ENCODE data around the gene PITRM1. TPM values are rescaled to one million over a fixed set of nuclear protein-coding genes. Genes with fewer than 3 reads are reported as not detected.
"Not testable (repeated sequence)": the region's sequence is repeated elsewhere in the genome, so short reads cannot be mapped to it uniquely, and the experiment has no call there.

PITRM1 gene
- 26.9 TPM for polyA plus RNA-seq (2013, experiment 1 of 2)
- polyA plus RNA-seq (2013, experiment 2 of 2), result 26.6 TPM

GRCh38 chr10:3172446-3173170 lies at the start of gene PITRM1:
PITRM1 (minus strand) TSS chr10:3172782; CDS start chr10:3172772, 10 bp downstream.
- Histone ChIP-seq H3K27me3 (ENCODE audit: insufficient read depth, low read length) (no peaks in the 10 kb centered on the region), H3K4me1 (ENCODE audit: insufficient read depth, low read length) (0 out of 2 replicates have a peak, but pooled peaks cover 4% of the 10 kb centered on the region), H3K27ac (ENCODE audit: low read depth, low read length) (peak within 1 kb of the TSS; percentile 19; the same call in 1 of the 2 replicates), H3K9me3 (ENCODE audit: insufficient read depth, low read depth, low read length) (no peaks in the 10 kb centered on the region), H3K4me3 (ENCODE audit: low read length) (peak within 1 kb of the TSS; percentile 92), H3K9ac (ENCODE audit: low read depth, low read length) (peak within 1 kb of the TSS; percentile 64), H3K36me3 (ENCODE audit: insufficient read depth, low read length) (peaks cover 22% of the 10 kb centered on the region)
- WGBS, result under 1% methylated on average over 73 of the region's 73 CpGs

- Histone ChIP-seq H3K9me3 (ENCODE audit: insufficient read depth, low read depth, low read length) (no peaks in the 10 kb centered on the region), H3K4me1 (ENCODE audit: insufficient read depth, low read length) (no peaks in the 10 kb centered on the region), H3K9ac (ENCODE audit: low read depth, low read length) (no peak overlapping the region), H3K27ac (ENCODE audit: low read depth, low read length) (no peak overlapping the region), H3K36me3 (ENCODE audit: insufficient read depth, low read length) (no peaks in the 10 kb centered on the region), H3K4me3 (ENCODE audit: low read length) (no peak overlapping the region), H3K27me3 (ENCODE audit: insufficient read depth, low read length) (no peaks in the 10 kb centered on the region)
- 82% methylated on average over 10 of the region's 10 CpGs for WGBS
These were observed 49.5 kb upstream of the PITRM1 start for GRCh38 chr10:3222068-3222467.

GRCh38 chr10:3221601-3222000 lies 49.0 kb upstream of the PITRM1 start:
- H3K4me1 ChIP-seq (ENCODE audit: insufficient read depth, low read length); H3K27me3 ChIP-seq (ENCODE audit: insufficient read depth, low read length); H3K4me3 ChIP-seq (ENCODE audit: low read length); H3K9ac ChIP-seq (ENCODE audit: low read depth, low read length); H3K27ac ChIP-seq (ENCODE audit: low read depth, low read length); H3K9me3 ChIP-seq (ENCODE audit: insufficient read depth, low read depth, low read length); H3K36me3 ChIP-seq (ENCODE audit: insufficient read depth, low read length): not testable (repeated sequence)
- no CpG with 5 or more reads among the region's 2 CpGs for WGBS

- no peak overlapping the region for H3K4me3 ChIP-seq (ENCODE audit: low read length)
- H3K27ac ChIP-seq (ENCODE audit: low read depth, low read length), result no peak overlapping the region
- no peaks in the 10 kb centered on the region for H3K27me3 ChIP-seq (ENCODE audit: insufficient read depth, low read length)
- no peaks in the 10 kb centered on the region for H3K9me3 ChIP-seq (ENCODE audit: insufficient read depth, low read depth, low read length)
- H3K9ac ChIP-seq (ENCODE audit: low read depth, low read length), result no peak overlapping the region
- no peaks in the 10 kb centered on the region for H3K4me1 ChIP-seq (ENCODE audit: insufficient read depth, low read length)
- H3K36me3 ChIP-seq (ENCODE audit: insufficient read depth, low read length), result no peaks in the 10 kb centered on the region
These were observed 48.3 kb upstream of the PITRM1 start for GRCh38 chr10:3220853-3221252.

GRCh38 chr10:3219021-3219628 lies 46.5 kb upstream of the PITRM1 start:
- not testable (repeated sequence) for H3K9me3 ChIP-seq (ENCODE audit: insufficient read depth, low read depth, low read length); H3K4me3 ChIP-seq (ENCODE audit: low read length); H3K9ac ChIP-seq (ENCODE audit: low read depth, low read length); H3K36me3 ChIP-seq (ENCODE audit: insufficient read depth, low read length); H3K27me3 ChIP-seq (ENCODE audit: insufficient read depth, low read length); H3K4me1 ChIP-seq (ENCODE audit: insufficient read depth, low read length); H3K27ac ChIP-seq (ENCODE audit: low read depth, low read length)
- WGBS, result 93% methylated on average over 5 of the region's 5 CpGs

GRCh38 chr10:3217853-3218252 lies 45.3 kb upstream of the PITRM1 start:
- H3K27ac ChIP-seq (ENCODE audit: low read depth, low read length), result no peak overlapping the region
- H3K9me3 ChIP-seq (ENCODE audit: insufficient read depth, low read depth, low read length), result no peaks in the 10 kb centered on the region
- WGBS, result 87% methylated on average over 11 of the region's 12 CpGs
- H3K36me3 ChIP-seq (ENCODE audit: insufficient read depth, low read length), result no peaks in the 10 kb centered on the region
- H3K4me1 ChIP-seq (ENCODE audit: insufficient read depth, low read length), result no peaks in the 10 kb centered on the region
- H3K27me3 ChIP-seq (ENCODE audit: insufficient read depth, low read length), result no peaks in the 10 kb centered on the region
- H3K9ac ChIP-seq (ENCODE audit: low read depth, low read length), result no peak overlapping the region
- H3K4me3 ChIP-seq (ENCODE audit: low read length), result no peak overlapping the region

DNA sequence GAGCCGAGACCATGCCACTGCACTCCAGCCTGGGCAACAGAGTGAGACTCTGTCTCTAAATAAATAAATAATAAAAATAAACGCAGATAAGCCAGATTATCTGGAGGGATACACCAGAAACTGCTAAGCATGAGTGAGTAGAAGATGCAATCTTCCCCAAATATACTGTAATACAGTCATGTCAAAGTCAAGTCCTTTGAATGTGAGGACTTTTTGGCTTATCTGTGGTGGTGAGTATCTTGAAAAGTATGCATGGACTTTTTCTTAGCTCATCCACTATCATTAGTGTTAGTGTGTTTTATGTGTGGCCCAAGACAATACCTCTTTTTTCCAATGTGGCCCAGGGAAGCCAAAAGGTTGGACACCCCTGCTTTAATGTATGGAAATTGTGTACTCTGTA lies 44.7 kb upstream of the PITRM1 start:
- no peak overlapping the region for H3K27ac ChIP-seq (ENCODE audit: low read depth, low read length)
- H3K9me3 ChIP-seq (ENCODE audit: insufficient read depth, low read depth, low read length), result no peaks in the 10 kb centered on the region
- WGBS, result 100% methylated on average over 1 of the region's 2 CpGs
- H3K4me3 ChIP-seq (ENCODE audit: low read length), result no peak overlapping the region
- no peaks in the 10 kb centered on the region for H3K4me1 ChIP-seq (ENCODE audit: insufficient read depth, low read length)
- no peak overlapping the region for H3K9ac ChIP-seq (ENCODE audit: low read depth, low read length)
- no peaks in the 10 kb centered on the region for H3K36me3 ChIP-seq (ENCODE audit: insufficient read depth, low read length)
- H3K27me3 ChIP-seq (ENCODE audit: insufficient read depth, low read length), result no peaks in the 10 kb centered on the region

- H3K27ac ChIP-seq (ENCODE audit: low read depth, low read length), result no peak overlapping the region
- no peaks in the 10 kb centered on the region for H3K4me1 ChIP-seq (ENCODE audit: insufficient read depth, low read length)
- 90% methylated on average over 14 of the region's 14 CpGs for WGBS
- no peaks in the 10 kb centered on the region for H3K27me3 ChIP-seq (ENCODE audit: insufficient read depth, low read length)
- no peak overlapping the region for H3K9ac ChIP-seq (ENCODE audit: low read depth, low read length)
- no peaks in the 10 kb centered on the region for H3K36me3 ChIP-seq (ENCODE audit: insufficient read depth, low read length)
- H3K9me3 ChIP-seq (ENCODE audit: insufficient read depth, low read depth, low read length), result no peaks in the 10 kb centered on the region
- H3K4me3 ChIP-seq (ENCODE audit: low read length), result no peak overlapping the region
These were observed 42.7 kb upstream of the PITRM1 start for GRCh38 chr10:3215153-3215775.

DNA sequence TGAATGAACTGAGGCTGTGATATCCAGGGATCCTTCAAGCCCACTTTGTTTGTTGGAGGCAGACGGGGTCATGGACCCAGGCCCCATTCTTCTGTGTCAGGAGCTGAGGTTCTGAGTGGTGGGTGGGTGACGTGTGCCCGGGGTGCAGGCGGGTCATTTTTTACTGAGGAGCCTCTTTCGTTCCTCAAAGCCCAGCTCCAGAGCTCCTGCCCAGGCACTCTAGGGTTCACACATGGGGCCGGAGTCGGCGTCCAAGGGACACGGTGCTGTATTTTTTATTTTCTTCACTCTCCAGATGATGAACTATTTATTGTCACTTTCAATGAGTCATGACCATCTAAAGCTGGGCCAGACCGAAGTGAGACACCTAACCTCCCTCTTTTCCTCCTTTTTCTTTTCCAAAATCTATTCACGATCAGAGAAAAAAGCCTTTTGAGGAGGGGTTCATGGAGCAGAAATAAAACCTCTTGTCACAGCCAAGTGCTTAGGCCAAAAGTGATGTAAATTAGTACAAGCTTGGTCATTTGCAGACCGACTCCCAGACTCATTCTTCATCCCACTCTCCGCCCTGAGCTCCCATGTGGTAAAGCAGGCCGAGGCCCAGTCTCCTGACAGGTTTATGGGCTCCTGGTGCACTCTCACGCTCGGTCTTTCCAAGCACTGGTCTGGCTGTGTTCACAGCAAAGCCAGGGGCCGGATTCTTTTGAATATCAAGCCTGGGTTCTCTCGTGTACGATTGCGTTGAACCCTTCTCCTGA lies 41.4 kb upstream of the PITRM1 start:
- no peaks in the 10 kb centered on the region for H3K27me3 ChIP-seq (ENCODE audit: insufficient read depth, low read length)
- H3K9me3 ChIP-seq (ENCODE audit: insufficient read depth, low read depth, low read length), result no peaks in the 10 kb centered on the region
- WGBS, result 95% methylated on average over 20 of the region's 20 CpGs
- no peak overlapping the region for H3K4me3 ChIP-seq (ENCODE audit: low read length)
- no peaks in the 10 kb centered on the region for H3K36me3 ChIP-seq (ENCODE audit: insufficient read depth, low read length)
- H3K27ac ChIP-seq (ENCODE audit: low read depth, low read length), result no peak overlapping the region
- H3K9ac ChIP-seq (ENCODE audit: low read depth, low read length), result no peak overlapping the region
- no peaks in the 10 kb centered on the region for H3K4me1 ChIP-seq (ENCODE audit: insufficient read depth, low read length)

- 82% methylated on average over 10 of the region's 10 CpGs for WGBS
- no peaks in the 10 kb centered on the region for H3K4me1 ChIP-seq (ENCODE audit: insufficient read depth, low read length)
- H3K27me3 ChIP-seq (ENCODE audit: insufficient read depth, low read length), result no peaks in the 10 kb centered on the region
- no peak overlapping the region for H3K4me3 ChIP-seq (ENCODE audit: low read length)
- H3K9ac ChIP-seq (ENCODE audit: low read depth, low read length), result no peak overlapping the region
- H3K36me3 ChIP-seq (ENCODE audit: insufficient read depth, low read length), result no peaks in the 10 kb centered on the region
- H3K9me3 ChIP-seq (ENCODE audit: insufficient read depth, low read depth, low read length), result no peaks in the 10 kb centered on the region
- H3K27ac ChIP-seq (ENCODE audit: low read depth, low read length), result no peak overlapping the region
These were observed 40.6 kb upstream of the PITRM1 start for GRCh38 chr10:3213208-3213607.

Data from HUES64 (cell line).